ENCODE data around the gene EEF2KMT. TPM values are rescaled to one million over a fixed set of nuclear protein-coding genes. Genes with fewer than 3 reads are reported as not detected.

The EEF2KMT gene
- polyA plus RNA-seq, 1 of the 3 experiments (the other 2 are of a cell fraction) = 12.9 TPM

DNA sequence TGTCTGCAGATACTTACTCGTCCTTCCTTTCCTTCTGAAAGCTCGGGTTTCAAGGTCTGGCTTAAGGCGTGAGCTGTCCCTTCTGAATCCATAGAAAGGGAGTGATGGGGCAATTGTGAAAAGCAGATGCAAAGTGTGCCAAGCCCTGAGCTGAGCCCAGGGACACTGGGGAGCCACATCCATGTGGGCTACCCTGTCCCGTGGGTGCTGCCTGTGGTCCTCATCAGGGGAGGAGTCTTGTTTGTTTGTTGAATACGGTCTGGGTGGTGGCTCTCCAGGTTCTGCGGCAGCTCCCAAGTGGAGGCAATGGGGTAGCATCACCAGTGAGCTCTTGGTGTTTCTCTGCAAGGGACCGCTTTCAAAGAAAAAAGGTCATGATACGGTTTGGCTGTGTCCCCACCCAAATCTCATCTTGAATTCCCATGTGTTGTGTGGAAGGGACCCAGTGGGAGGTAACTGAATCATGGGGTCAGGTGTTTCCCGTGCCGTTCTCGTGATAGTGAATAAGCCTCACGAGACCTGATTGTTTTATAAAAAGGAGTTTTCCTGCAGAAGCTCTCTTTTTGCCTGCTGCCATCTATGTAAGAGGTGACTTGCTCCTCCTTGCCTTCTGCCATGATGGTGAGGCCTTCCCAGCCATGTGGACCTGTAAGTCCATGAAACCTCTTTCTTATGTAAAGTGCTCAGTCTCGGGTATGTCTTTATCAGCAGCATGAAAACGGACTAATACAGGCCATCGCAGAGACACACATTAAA is 27.0 kb downstream of the EEF2KMT start:
- no peak overlapping the region for H3K4me3 ChIP-seq (ENCODE audit: low read depth in 2 of 2, low read length in 1 of 2)
- peaks cover 0 to 4% of the 10 kb centered on the region in 2 experiments for H3K36me3 ChIP-seq (replicated peaks in 1 of 2; ENCODE audit: control insufficient read depth in 1 of 2, insufficient read depth in 2 of 2, low read length in 1 of 2)
- H2AFZ ChIP-seq (ENCODE audit: low read depth) = peak overlapping the region; percentile 96
- TF ChIP-seq JUND (IDR thresholded peaks at IDR 0.05) = no peak
- TF ChIP-seq MXI1 (IDR thresholded peaks at IDR 0.05; ENCODE audit: low read depth, low read length) = no peak
- TF ChIP-seq, protein P1, sequence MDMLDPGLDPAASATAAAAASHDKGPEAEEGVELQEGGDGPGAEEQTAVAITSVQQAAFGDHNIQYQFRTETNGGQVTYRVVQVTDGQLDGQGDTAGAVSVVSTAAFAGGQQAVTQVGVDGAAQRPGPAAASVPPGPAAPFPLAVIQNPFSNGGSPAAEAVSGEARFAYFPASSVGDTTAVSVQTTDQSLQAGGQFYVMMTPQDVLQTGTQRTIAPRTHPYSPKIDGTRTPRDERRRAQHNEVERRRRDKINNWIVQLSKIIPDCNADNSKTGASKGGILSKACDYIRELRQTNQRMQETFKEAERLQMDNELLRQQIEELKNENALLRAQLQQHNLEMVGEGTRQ (IDR thresholded peaks at IDR 0.05; ENCODE audit: borderline replicate concordance, low read depth, low read length) = no peak
- TF ChIP-seq YY1 (IDR thresholded peaks at IDR 0.05; ENCODE audit: low read depth) = no peak
- TF ChIP-seq POLR2AphosphoS5 (IDR thresholded peaks at IDR 0.05; ENCODE audit: low read depth, low read length) = no peak
- TF ChIP-seq, protein P2, sequence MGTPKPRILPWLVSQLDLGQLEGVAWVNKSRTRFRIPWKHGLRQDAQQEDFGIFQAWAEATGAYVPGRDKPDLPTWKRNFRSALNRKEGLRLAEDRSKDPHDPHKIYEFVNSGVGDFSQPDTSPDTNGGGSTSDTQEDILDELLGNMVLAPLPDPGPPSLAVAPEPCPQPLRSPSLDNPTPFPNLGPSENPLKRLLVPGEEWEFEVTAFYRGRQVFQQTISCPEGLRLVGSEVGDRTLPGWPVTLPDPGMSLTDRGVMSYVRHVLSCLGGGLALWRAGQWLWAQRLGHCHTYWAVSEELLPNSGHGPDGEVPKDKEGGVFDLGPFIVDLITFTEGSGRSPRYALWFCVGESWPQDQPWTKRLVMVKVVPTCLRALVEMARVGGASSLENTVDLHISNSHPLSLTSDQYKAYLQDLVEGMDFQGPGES (IDR thresholded peaks at IDR 0.05; ENCODE audit: low read depth, low read length) = no peak
- TF ChIP-seq FOXJ3 (CRISPR knock-in tag; IDR thresholded peaks at IDR 0.05) = no peak
- no peak for TF ChIP-seq FOXM1 (IDR thresholded peaks at IDR 0.05; ENCODE audit: low read depth)
- TF ChIP-seq, protein P3, sequence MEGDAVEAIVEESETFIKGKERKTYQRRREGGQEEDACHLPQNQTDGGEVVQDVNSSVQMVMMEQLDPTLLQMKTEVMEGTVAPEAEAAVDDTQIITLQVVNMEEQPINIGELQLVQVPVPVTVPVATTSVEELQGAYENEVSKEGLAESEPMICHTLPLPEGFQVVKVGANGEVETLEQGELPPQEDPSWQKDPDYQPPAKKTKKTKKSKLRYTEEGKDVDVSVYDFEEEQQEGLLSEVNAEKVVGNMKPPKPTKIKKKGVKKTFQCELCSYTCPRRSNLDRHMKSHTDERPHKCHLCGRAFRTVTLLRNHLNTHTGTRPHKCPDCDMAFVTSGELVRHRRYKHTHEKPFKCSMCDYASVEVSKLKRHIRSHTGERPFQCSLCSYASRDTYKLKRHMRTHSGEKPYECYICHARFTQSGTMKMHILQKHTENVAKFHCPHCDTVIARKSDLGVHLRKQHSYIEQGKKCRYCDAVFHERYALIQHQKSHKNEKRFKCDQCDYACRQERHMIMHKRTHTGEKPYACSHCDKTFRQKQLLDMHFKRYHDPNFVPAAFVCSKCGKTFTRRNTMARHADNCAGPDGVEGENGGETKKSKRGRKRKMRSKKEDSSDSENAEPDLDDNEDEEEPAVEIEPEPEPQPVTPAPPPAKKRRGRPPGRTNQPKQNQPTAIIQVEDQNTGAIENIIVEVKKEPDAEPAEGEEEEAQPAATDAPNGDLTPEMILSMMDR (IDR thresholded peaks at IDR 0.05) = no peak
- TF ChIP-seq NRF1 (IDR thresholded peaks at IDR 0.05; ENCODE audit: low read depth, low read length) = no peak
- TF ChIP-seq TAF1 (IDR thresholded peaks at IDR 0.05; ENCODE audit: borderline replicate concordance, low read depth, low read length) = no peak
- TF ChIP-seq, protein P4, sequence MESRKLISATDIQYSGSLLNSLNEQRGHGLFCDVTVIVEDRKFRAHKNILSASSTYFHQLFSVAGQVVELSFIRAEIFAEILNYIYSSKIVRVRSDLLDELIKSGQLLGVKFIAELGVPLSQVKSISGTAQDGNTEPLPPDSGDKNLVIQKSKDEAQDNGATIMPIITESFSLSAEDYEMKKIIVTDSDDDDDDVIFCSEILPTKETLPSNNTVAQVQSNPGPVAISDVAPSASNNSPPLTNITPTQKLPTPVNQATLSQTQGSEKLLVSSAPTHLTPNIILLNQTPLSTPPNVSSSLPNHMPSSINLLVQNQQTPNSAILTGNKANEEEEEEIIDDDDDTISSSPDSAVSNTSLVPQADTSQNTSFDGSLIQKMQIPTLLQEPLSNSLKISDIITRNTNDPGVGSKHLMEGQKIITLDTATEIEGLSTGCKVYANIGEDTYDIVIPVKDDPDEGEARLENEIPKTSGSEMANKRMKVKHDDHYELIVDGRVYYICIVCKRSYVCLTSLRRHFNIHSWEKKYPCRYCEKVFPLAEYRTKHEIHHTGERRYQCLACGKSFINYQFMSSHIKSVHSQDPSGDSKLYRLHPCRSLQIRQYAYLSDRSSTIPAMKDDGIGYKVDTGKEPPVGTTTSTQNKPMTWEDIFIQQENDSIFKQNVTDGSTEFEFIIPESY (IDR thresholded peaks at IDR 0.05; ENCODE audit: borderline replicate concordance, low read depth) = no peak
- TF ChIP-seq SIN3A (IDR thresholded peaks at IDR 0.05; ENCODE audit: borderline replicate concordance, low read depth, low read length) = no peak
- ChIA-PET CTCF (interaction anchor here (1.1 kb wide), 2 partner anchors 15 to 34 kb away, joined by 3 read pairs; no protein-coding TSS in a partner anchor), POLR2A (no interaction called here)
- peak; percentile 1 for DNase-seq
- H3F3A ChIP-seq (replicated peaks; ENCODE audit: insufficient read depth) = no peaks in the 10 kb centered on the region
- peaks cover 4 to 6% of the 10 kb centered on the region in 2 experiments; a peak in 1 of 4 replicates for H3K4me1 ChIP-seq (ENCODE audit: control insufficient read depth in 1 of 2, insufficient read depth in 2 of 2, low read depth in 1 of 2, low read length in 1 of 2)
- H4K20me1 ChIP-seq (ENCODE audit: insufficient read depth) = no peaks in the 10 kb centered on the region
- peak overlapping the region; percentile 80; the same call in 1 of the 2 replicates for H3K4me2 ChIP-seq
- no peak overlapping the region for H3K9ac ChIP-seq
- H3K79me2 ChIP-seq (ENCODE audit: insufficient read depth) = peaks cover 23% of the 10 kb centered on the region; the same call in 1 of the 2 replicates
- WGBS (ENCODE audit: low lambda C conversion rate) = 66% methylated on average over 13 of the region's 15 CpGs
- peaks cover under 1% of the 10 kb centered on the region; the same call in 1 of the 2 replicates for H3K27me3 ChIP-seq (ENCODE audit: insufficient read depth)
- no peaks in the 10 kb centered on the region for H3K9me2 ChIP-seq
- H3K9me3 ChIP-seq = no peaks in the 10 kb centered on the region
- no peak overlapping the region for H3K27ac ChIP-seq (ENCODE audit: low read depth in 2 of 2, low read length in 1 of 2)
